Heart left ventricle (tissue), 16 donors: ENCODE measurements around the gene NSD1. TPM values are rescaled to one million over a fixed set of nuclear protein-coding genes. Genes with fewer than 3 reads are reported as not detected.

Source experiments
- ATAC-seq, 4 donors: fragments of 200-7000 bp; cut with Tn5 transposase; one replicate each; pipeline ENCODE4 v1.9.1; 2020 to 2022; ENCODE audit warnings: moderate library complexity in 4 of 4, mild to moderate bottlenecking in 3 of 4, moderate number of reproducible peaks in 1 of 4
- DNase-seq, 5 donors: peaks; one replicate each; pipeline ENCODE4 v3.0.0-alpha.2; 2020
- H3K27ac ChIP-seq, 12 donors: fragments of 200-600 bp; sonication (generic) in 4 of 12; one replicate each; pipeline versions ENCODE4 v1.5.0 to v1.8.0; 2016 to 2022; ENCODE audit warnings: mild to moderate bottlenecking in 2 of 12
- H3K27me3 ChIP-seq, 9 donors: fragments of 200-600 bp; sonication (generic) in 2 of 9; one replicate each; pipeline versions ENCODE4 v1.5.1 to v1.8.0; 2016 to 2022; ENCODE audit warnings: mild to moderate bottlenecking in 3 of 9
- H3K36me3 ChIP-seq, 9 donors: fragments of 200-600 bp; sonication (generic) in 2 of 9; one replicate each; pipeline versions ENCODE4 v1.5.0 to v1.8.0; 2018 to 2022; ENCODE audit warnings: mild to moderate bottlenecking in 2 of 9
- H3K4me1 ChIP-seq, 12 donors: fragments of 200-600 bp; sonication (generic) in 4 of 12; one replicate each; pipeline versions ENCODE4 v1.5.0 to v1.8.0; 2016 to 2022; ENCODE audit warnings: mild to moderate bottlenecking in 3 of 12
- H3K4me3 ChIP-seq, 12 donors: fragments of 200-600 bp; sonication (generic) in 4 of 12; one replicate each; pipeline versions ENCODE4 v1.5.0 to v1.8.0; 2017 to 2022; ENCODE audit warnings: mild to moderate bottlenecking in 9 of 12, moderate library complexity in 4 of 12
- H3K9me3 ChIP-seq, 12 donors: fragments of 200-600 bp; sonication (generic) in 4 of 12; one replicate each; pipeline versions ENCODE4 v1.5.0 to v1.8.0; 2016 to 2022; ENCODE audit warnings: mild to moderate bottlenecking in 1 of 12
- POLR2A ChIP-seq, 2 donors: fragments of 450-650 bp; IDR thresholded peaks; one replicate each; pipeline ENCODE4 v1.6.1; 2017; ENCODE audit warnings: antibody characterized with exemption in 2 of 2, mild to moderate bottlenecking in 2 of 2, moderate library complexity in 2 of 2
- WGBS, 4 donors: extraction: QIAGEN DNeasy Blood & Tissue Kit in 2 of 4; methylation state at CpG; one replicate each; pipeline versions ENCODE4 v1.1.5 to v1.1.7; 2013 to 2018; 5-methylcytosine and 5-hydroxymethylcytosine counted together
- intact Hi-C, 10 donors: fragments of 100-400 bp; cut with DNase I; formaldehyde crosslinking; loops; one replicate each; pipeline versions ENCODE4 v1.11.1 to v1.14.2; 2022
- polyA plus RNA-seq, 2 donors: library from polyadenylated mRNA; stranded (reverse); fragments of 200-250 nt; gene quantifications; one replicate each; pipeline ENCODE4 v1.2.3, GENCODE V29; 2013
- total RNA-seq, 9 donors: library from RNA; depleted of rRNA in 2 of 9; stranded (reverse); fragments of >200 nt in 2 of 9; fragmentation: NEBNext Ultra II Directional in 3 of 9; extraction: Animal tissue kit (Norgen Biotek cat#: 25700) in 3 of 9; gene quantifications; one replicate each; pipeline versions ENCODE4 v1.1.0 to v1.2.4, GENCODE V29; 2016 to 2023
- TF ChIP-seq, protein P1 (sequence below), 12 donors: fragments of 200-600 bp; sonication (generic) in 4 of 12; IDR thresholded peaks; one replicate each; pipeline versions ENCODE4 v1.5.0 to v1.8.0; 2018 to 2022; ENCODE audit warnings: antibody characterized with exemption in 12 of 12, mild to moderate bottlenecking in 5 of 12
- donor health status: ischemic (EF 13 %, LVEDD 7.1; RV severe dilation, severe dysfunction).
- donor health status: healthy with polysubstance abuse.
- donor health status: DM: no; HTN: yes; CAD: no.
- donor health status: DM: no; HTN: no; CAD: no.
- donor health status: ischemic (EF 25% LVEDD 6.9; RV normal size, moderate dysfunction).
- donor health status: ischemic (EF 25% LVEDD 5.7; RV mildly dilated, moderate dysfunction).
- donor health status: healthy.
- donor health status: DM: yes; HTN: yes; CAD: no.
- donor health status: ischemic (EF 35%, LVEDD 5.7; RV mildly dilated, moderate dysfunction).
- donor health status: nonischemic (EF 11% LVEDD 7.7; RV severe dilation, severe dysfunction).
- donor health status: DM: yes; HTN: yes; CAD: no.
- donor health status: PGD.
- donor health status: ischemic (EF 29% LVEDD 5.4; RV normal size, mild dysfunction).
- donor health status: nonischemic (EF 23%, LVEDD 6.1; RV moderate dilation, normal function).

NSD1 gene
- total and polyA plus RNA-seq, 11 donors, result 10.9 to 64.6 (median 43.9) TPM

DNA sequence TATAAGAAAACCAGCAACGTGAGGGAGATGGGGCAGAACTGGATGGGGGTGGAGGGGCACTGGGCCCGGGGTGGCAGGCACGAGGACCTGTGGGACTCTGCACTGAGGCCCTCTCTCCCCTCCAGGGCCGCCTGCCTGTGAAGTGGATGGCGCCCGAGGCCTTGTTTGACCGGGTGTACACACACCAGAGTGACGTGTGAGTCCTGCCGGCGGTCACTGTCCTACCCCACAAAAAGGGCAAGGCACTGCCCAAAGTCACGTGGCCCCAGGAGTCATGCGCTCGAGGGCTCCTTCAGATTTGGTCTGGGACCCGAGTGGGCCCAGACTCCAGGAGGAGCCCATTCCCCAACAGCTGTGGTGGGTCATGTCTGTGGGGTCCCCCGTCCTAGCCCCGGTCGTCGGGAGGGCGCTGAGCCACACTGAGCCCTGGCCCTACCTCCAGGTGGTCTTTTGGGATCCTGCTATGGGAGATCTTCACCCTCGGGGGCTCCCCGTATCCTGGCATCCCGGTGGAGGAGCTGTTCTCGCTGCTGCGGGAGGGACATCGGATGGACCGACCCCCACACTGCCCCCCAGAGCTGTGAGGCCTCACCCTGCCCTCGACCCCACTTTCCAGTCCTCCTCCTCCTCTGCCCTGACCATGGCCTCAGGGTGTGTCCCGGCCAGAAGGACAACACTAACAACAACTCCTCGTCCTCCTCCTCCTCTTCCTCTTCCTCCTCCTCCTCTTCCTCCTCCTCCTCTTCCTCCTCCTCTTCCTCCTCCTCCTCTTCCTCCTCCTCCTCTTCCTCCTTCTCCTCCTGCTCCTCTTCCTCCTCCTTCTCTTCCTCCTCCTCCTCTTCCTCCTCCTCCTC is 37.2 kb upstream of the NSD1 start:
- Histone ChIP-seq H3K9me3 (no peaks in the 10 kb centered on the region), H3K27me3 (peaks cover 0 to 7% (median 0%) of the 10 kb centered on the region in 9 donors), H3K27ac (no peak overlapping the region), H3K36me3 (no peaks in the 10 kb centered on the region), H3K4me1 (peaks cover 0 to 33% (median 15%) of the 10 kb centered on the region in 12 donors), H3K4me3 (no peak overlapping the region)
- ATAC-seq (no peak), DNase-seq (no peak)
- intact Hi-C loops, result no loop called here
- no peak for TF ChIP-seq POLR2A (IDR thresholded peaks at IDR 0.05)
- TF ChIP-seq, protein P1, sequence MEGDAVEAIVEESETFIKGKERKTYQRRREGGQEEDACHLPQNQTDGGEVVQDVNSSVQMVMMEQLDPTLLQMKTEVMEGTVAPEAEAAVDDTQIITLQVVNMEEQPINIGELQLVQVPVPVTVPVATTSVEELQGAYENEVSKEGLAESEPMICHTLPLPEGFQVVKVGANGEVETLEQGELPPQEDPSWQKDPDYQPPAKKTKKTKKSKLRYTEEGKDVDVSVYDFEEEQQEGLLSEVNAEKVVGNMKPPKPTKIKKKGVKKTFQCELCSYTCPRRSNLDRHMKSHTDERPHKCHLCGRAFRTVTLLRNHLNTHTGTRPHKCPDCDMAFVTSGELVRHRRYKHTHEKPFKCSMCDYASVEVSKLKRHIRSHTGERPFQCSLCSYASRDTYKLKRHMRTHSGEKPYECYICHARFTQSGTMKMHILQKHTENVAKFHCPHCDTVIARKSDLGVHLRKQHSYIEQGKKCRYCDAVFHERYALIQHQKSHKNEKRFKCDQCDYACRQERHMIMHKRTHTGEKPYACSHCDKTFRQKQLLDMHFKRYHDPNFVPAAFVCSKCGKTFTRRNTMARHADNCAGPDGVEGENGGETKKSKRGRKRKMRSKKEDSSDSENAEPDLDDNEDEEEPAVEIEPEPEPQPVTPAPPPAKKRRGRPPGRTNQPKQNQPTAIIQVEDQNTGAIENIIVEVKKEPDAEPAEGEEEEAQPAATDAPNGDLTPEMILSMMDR (IDR thresholded peaks at IDR 0.05), result no peak
- 86 to 91% (median 89%) methylated on average over 25 to 29 of the region's 29 CpGs for WGBS, 4 donors

DNA sequence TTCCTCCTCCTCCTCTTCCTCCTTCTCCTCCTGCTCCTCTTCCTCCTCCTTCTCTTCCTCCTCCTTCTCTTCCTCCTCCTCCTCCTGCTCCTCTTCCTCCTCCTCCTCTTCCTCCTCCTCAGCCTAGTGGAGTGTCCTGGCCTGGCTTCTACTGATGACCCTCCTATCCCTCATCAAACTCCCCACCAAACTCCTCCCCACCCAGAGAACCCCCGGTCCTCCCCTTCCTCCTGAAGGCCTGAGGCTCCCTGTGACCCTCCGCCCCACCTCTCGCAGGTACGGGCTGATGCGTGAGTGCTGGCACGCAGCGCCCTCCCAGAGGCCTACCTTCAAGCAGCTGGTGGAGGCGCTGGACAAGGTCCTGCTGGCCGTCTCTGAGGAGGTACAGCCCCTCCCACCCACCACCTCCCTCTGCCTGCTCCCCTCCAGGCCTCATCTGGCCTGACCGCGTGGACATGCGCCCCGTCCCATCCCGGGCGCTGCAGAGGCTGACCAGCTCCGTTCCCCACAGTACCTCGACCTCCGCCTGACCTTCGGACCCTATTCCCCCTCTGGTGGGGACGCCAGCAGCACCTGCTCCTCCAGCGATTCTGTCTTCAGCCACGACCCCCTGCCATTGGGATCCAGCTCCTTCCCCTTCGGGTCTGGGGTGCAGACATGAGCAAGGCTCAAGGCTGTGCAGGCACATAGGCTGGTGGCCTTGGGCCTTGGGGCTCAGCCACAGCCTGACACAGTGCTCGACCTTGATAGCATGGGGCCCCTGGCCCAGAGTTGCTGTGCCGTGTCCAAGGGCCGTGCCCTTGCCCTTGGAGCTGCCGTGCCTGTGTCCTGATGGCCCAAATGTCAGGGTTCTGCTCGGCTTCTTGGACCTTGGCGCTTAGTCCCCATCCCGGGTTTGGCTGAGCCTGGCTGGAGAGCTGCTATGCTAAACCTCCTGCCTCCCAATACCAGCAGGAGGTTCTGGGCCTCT is 36.3 kb upstream of the NSD1 start:
- 94 to 97% (median 95%) methylated on average over 22 to 30 of the region's 30 CpGs for WGBS, 4 donors
- Histone ChIP-seq H3K27ac (no peak overlapping the region), H3K4me1 (peaks cover 0 to 33% (median 15%) of the 10 kb centered on the region in 12 donors), H3K4me3 (no peak overlapping the region), H3K9me3 (no peaks in the 10 kb centered on the region), H3K36me3 (no peaks in the 10 kb centered on the region), H3K27me3 (peaks cover 0 to 7% (median 0%) of the 10 kb centered on the region in 9 donors)
- intact Hi-C loops, result no loop called here
- ATAC-seq (no peak), DNase-seq (no peak)
- TF ChIP-seq, protein P1 (IDR thresholded peaks at IDR 0.05), result no peak
- TF ChIP-seq POLR2A (IDR thresholded peaks at IDR 0.05), result no peak

DNA sequence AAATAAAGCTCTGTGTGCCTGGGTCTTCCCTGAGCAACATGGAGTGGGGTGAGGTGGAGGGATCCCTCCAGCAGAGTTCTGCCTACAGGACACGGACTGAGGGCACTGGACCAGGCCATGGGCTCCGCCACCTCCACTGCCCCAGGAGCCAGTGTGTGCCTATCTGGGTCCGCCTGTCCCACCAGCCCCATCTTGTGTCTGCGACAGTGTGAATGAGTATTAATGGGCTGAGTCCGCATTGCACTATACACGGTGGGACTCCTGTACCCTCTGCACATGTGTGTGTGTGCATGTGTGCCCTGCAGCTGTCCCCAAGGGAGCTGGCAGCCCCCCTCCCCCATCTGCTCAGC is 35.5 kb upstream of the NSD1 start:
- 81 to 91% (median 90%) methylated on average over 4 to 6 of the region's 6 CpGs for WGBS, 4 donors
- H3K27ac ChIP-seq, result no peak overlapping the region
- no peak overlapping the region for H3K4me3 ChIP-seq
- no peak for ATAC-seq
- TF ChIP-seq, protein P1 (IDR thresholded peaks at IDR 0.05), result no peak
- TF ChIP-seq POLR2A (IDR thresholded peaks at IDR 0.05), result no peak
- intact Hi-C loops, result no loop called here
- H3K9me3 ChIP-seq, result no peaks in the 10 kb centered on the region
- H3K27me3 ChIP-seq, result peaks cover 0 to 7% (median 0%) of the 10 kb centered on the region in 9 donors
- DNase-seq, result no peak
- peaks cover 0 to 33% (median 15%) of the 10 kb centered on the region in 12 donors for H3K4me1 ChIP-seq
- H3K36me3 ChIP-seq, result no peaks in the 10 kb centered on the region
